Common myeloid progenitor, CD34-positive (primary cell): Measurements from ENCODE around the gene LRRC39.
"Not testable (repeated sequence)": the region's sequence is repeated elsewhere in the genome, so short reads cannot be mapped to it uniquely, and the experiment has no call there.

Source experiments
- CTCF ChIA-PET: fragments of 350-600 bp; sonication (Branson Sonifier 250); formaldehyde crosslinking; loops from one replicate; lab custom pipeline; 2021; ENCODE audit warnings: antibody characterized with exemption; lab: Charles Lee
- POLR2A ChIA-PET: fragments of 350-600 bp; sonication (Branson Sonifier 250); formaldehyde crosslinking; loops from one replicate; lab custom pipeline; 2021; ENCODE audit warnings: antibody characterized with exemption; lab: Charles Lee
- DNase-seq, 3 donors: peaks; one replicate each; pipeline versions ENCODE4 v3.0.0 to v3.0.0-alpha.2; 2013
- H3K27ac ChIP-seq, 2 experiments: 1 replicate in 1 of 2; 2 replicates in 1 of 2; pipeline ENCODE4 v1.7.0; 2013; ENCODE audit warnings: inconsistent platforms in 2 of 2, low read length in 2 of 2, mild to moderate bottlenecking in 2 of 2, low read depth in 1 of 2, moderate library complexity in 1 of 2; ENCODE audit not compliant: severe bottlenecking in 2 of 2, insufficient read depth in 1 of 2, poor library complexity in 1 of 2
- H3K27me3 ChIP-seq, 5 experiments: replicated peaks in 2 of 5; 1 replicate in 3 of 5; 2 replicates in 2 of 5; pipeline versions ENCODE4 v1.6.1 to v1.7.0; 2013; ENCODE audit warnings: low read length in 4 of 5, mild to moderate bottlenecking in 2 of 5, moderate library complexity in 2 of 5, inconsistent platforms in 1 of 5; ENCODE audit not compliant: insufficient read depth in 5 of 5, control insufficient read depth in 4 of 5
- H3K36me3 ChIP-seq, 4 experiments: 1 replicate in 2 of 4; 2 replicates in 2 of 4; pipeline versions ENCODE4 v1.6.1 to v1.7.0; 2013; ENCODE audit warnings: low read length in 3 of 4, control low read depth in 1 of 4, mild to moderate bottlenecking in 1 of 4; ENCODE audit not compliant: control insufficient read depth in 4 of 4, insufficient read depth in 4 of 4
- H3K4me1 ChIP-seq, 4 experiments: 1 replicate in 3 of 4; 2 replicates in 1 of 4; pipeline versions ENCODE4 v1.6.1 to v1.7.1; 2013; ENCODE audit warnings: low read length in 3 of 4, mild to moderate bottlenecking in 3 of 4, control low read depth in 1 of 4, inconsistent platforms in 1 of 4, moderate library complexity in 1 of 4; ENCODE audit not compliant: control insufficient read depth in 4 of 4, insufficient read depth in 4 of 4; ENCODE audit errors: control extremely low read depth in 1 of 4
- H3K4me3 ChIP-seq, 7 experiments: 1 replicate in 4 of 7; 2 replicates in 3 of 7; pipeline versions ENCODE4 v1.5.1 to v1.7.0; 2013; ENCODE audit warnings: mild to moderate bottlenecking in 7 of 7, low read length in 6 of 7, moderate library complexity in 6 of 7, inconsistent platforms in 2 of 7, low read depth in 2 of 7, control low read depth in 1 of 7; ENCODE audit not compliant: insufficient read depth in 4 of 7, control insufficient read depth in 1 of 7; ENCODE audit errors: extremely low read depth in 1 of 7
- H3K9me3 ChIP-seq, 5 experiments: 1 replicate in 4 of 5; 2 replicates in 1 of 5; pipeline versions ENCODE4 v1.6.1 to v1.7.1; 2013; ENCODE audit warnings: low read length in 4 of 5, mild to moderate bottlenecking in 2 of 5, inconsistent platforms in 1 of 5, low read depth in 1 of 5, moderate library complexity in 1 of 5; ENCODE audit not compliant: control insufficient read depth in 4 of 5, insufficient read depth in 2 of 5; ENCODE audit errors: control extremely low read depth in 1 of 5
- WGBS: methylation state at CpG from one replicate; pipeline ENCODE4 v1.1.5; 2013; ENCODE audit not compliant: insufficient coverage; 5-methylcytosine and 5-hydroxymethylcytosine counted together

Gene LRRC39

GRCh38 chr1:100206301-100206700, 28.2 kb upstream of the LRRC39 start:
- POLR2A ChIA-PET = no interaction called here
- CTCF ChIA-PET = no interaction called here
- no peak overlapping the region for H3K27ac ChIP-seq
- WGBS = no CpG with 5 or more reads among the region's 2 CpGs
- H3K4me3 ChIP-seq = no peak overlapping the region
- DNase-seq = no peak
- H3K36me3 ChIP-seq = peaks cover 3 to 60% (median 26%) of the 10 kb centered on the region in 4 experiments
- H3K9me3 ChIP-seq = peaks cover 0 to 5% (median 4%) of the 10 kb centered on the region in 5 experiments
- H3K27me3 ChIP-seq = no peaks in the 10 kb centered on the region
- no peaks in the 10 kb centered on the region for H3K4me1 ChIP-seq

- H3K27ac ChIP-seq, H3K4me1 ChIP-seq, H3K27me3 ChIP-seq, H3K9me3 ChIP-seq, CTCF ChIA-PET, DNase-seq, H3K4me3 ChIP-seq, POLR2A ChIA-PET: not testable (repeated sequence)
- peaks cover 3 to 54% (median 24%) of the 10 kb centered on the region in 4 experiments for H3K36me3 ChIP-seq
- WGBS = 100% methylated on average over 1 of the region's 2 CpGs
These were observed 27.5 kb upstream of the LRRC39 start for GRCh38 chr1:100205593-100205992.

GRCh38 chr1:100205103-100205502, 27.0 kb upstream of the LRRC39 start:
- H3K27me3 ChIP-seq, H3K4me3 ChIP-seq, H3K9me3 ChIP-seq, H3K4me1 ChIP-seq, POLR2A ChIA-PET, CTCF ChIA-PET, H3K27ac ChIP-seq, DNase-seq: not testable (repeated sequence)
- H3K36me3 ChIP-seq = peaks cover 6 to 58% (median 25%) of the 10 kb centered on the region in 4 experiments
- WGBS = 100% methylated on average over 1 of the region's 2 CpGs

DNA sequence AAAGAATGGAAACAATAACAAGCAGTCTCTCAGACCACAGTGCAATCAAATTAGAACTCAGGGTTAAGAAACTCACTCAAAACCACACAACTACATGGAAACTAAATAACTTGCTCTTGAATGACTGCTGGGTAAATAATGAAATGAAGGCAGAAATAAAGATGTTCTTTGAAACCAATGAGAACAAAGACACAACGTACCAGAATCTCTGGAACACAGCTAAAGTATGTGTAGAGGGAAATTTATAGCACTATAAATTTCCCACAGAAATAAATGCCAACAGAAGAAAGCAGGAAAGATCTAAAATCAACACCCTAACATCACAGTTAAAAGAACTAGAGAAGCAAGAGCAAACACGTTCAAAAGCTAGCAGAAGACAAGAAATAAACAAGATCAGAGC, 24.6 kb upstream of the LRRC39 start:
- H3K4me1 ChIP-seq, H3K27ac ChIP-seq, H3K27me3 ChIP-seq, DNase-seq, H3K9me3 ChIP-seq, H3K4me3 ChIP-seq: not testable (repeated sequence)
- peaks cover 17 to 60% (median 27%) of the 10 kb centered on the region in 4 experiments for H3K36me3 ChIP-seq
- no CpG with 5 or more reads among the region's 2 CpGs for WGBS
- POLR2A ChIA-PET = interaction anchor here (0.7 kb wide), 1 partner anchor 13 kb away, joined by 3 read pairs; no protein-coding TSS in a partner anchor
- CTCF ChIA-PET = interaction anchor here (1.1 kb wide), 1 partner anchor 48 kb away, joined by 4 read pairs; no protein-coding TSS in a partner anchor

GRCh38 chr1:100200060-100200459, 22.0 kb upstream of the LRRC39 start:
- H3K36me3 ChIP-seq = peaks cover 16 to 53% (median 19%) of the 10 kb centered on the region in 4 experiments
- H3K27me3 ChIP-seq, CTCF ChIA-PET, H3K4me1 ChIP-seq, H3K27ac ChIP-seq, POLR2A ChIA-PET, H3K9me3 ChIP-seq, H3K4me3 ChIP-seq, DNase-seq: not testable (repeated sequence)
- WGBS = 91% methylated on average over 5 of the region's 6 CpGs

GRCh38 chr1:100198596-100198995, 20.5 kb upstream of the LRRC39 start:
- peaks cover 0 to 3% (median 0%) of the 10 kb centered on the region in 5 experiments for H3K9me3 ChIP-seq
- no CpG with 5 or more reads among the region's 1 CpG for WGBS
- no peaks in the 10 kb centered on the region for H3K4me1 ChIP-seq
- DNase-seq = no peak
- ChIA-PET CTCF (no interaction called here), POLR2A (no interaction called here)
- H3K27ac ChIP-seq = no peak overlapping the region
- H3K27me3 ChIP-seq = no peaks in the 10 kb centered on the region
- H3K36me3 ChIP-seq = peaks cover 16 to 50% (median 24%) of the 10 kb centered on the region in 4 experiments
- H3K4me3 ChIP-seq = no peak overlapping the region

GRCh38 chr1:100188617-100189016, 10.6 kb upstream of the LRRC39 start:
- Histone ChIP-seq H3K9me3 (peaks cover 0 to 3% (median 0%) of the 10 kb centered on the region in 5 experiments), H3K4me1 (no peaks in the 10 kb centered on the region), H3K4me3 (no peak overlapping the region), H3K36me3 (peaks cover under 1 to 9% (median 3%) of the 10 kb centered on the region in 4 experiments), H3K27ac (no peak overlapping the region), H3K27me3 (no peaks in the 10 kb centered on the region)
- WGBS = 92% methylated on average over 1 of the region's 3 CpGs
- ChIA-PET POLR2A (interaction anchor here (0.6 kb wide), 1 partner anchor 260 kb away, joined by 3 read pairs; no protein-coding TSS in a partner anchor), CTCF (no interaction called here)
- DNase-seq = no peak
